KOPT-K1 (cell line): ENCODE measurements around the gene EIF4G1.

Experiments
- H3K27ac ChIP-seq: fragments of 200-600 bp; sonication (generic); 2 replicates; pipeline ENCODE4 v1.5.1; 2016; ENCODE audit warnings: antibody characterized with exemption, mild to moderate bottlenecking, low read depth, low read length; ENCODE audit not compliant: poor library complexity, severe bottlenecking
- H3K36me3 ChIP-seq: fragments of 200-600 bp; sonication (generic); 2 replicates; pipeline ENCODE4 v1.5.1; 2017; ENCODE audit warnings: antibody characterized with exemption, mild to moderate bottlenecking, low read length, moderate library complexity; ENCODE audit not compliant: insufficient read depth
- H3K9me3 ChIP-seq: fragments of 200-600 bp; sonication (generic); 2 replicates; pipeline ENCODE4 v1.5.1; 2017; ENCODE audit warnings: antibody characterized with exemption, low read length, mild to moderate bottlenecking; ENCODE audit not compliant: insufficient read depth, poor library complexity, severe bottlenecking

Gene EIF4G1

GRCh38 chr3:184295771-184296170 lies 18.6 kb upstream of the EIF4G1 start:
- Histone ChIP-seq H3K9me3 (no peaks in the 10 kb centered on the region), H3K36me3 (peaks cover 7% of the 10 kb centered on the region), H3K27ac (no peak overlapping the region)

- peaks cover 16% of the 10 kb centered on the region for H3K36me3 ChIP-seq
- no peak overlapping the region for H3K27ac ChIP-seq
- H3K9me3 ChIP-seq = no peaks in the 10 kb centered on the region
Measured at GRCh38 chr3:184296616-184297015, 17.8 kb upstream of the EIF4G1 start.

- H3K27ac ChIP-seq = peak within 1 kb of the TSS; percentile 67
- peaks cover 39% of the 10 kb centered on the region for H3K36me3 ChIP-seq
- no peaks in the 10 kb centered on the region for H3K9me3 ChIP-seq
Measured at GRCh38 chr3:184298759-184299487, 15.5 kb upstream of the EIF4G1 start, which contains the start of gene PSMD2. Gene PSMD2 (plus strand): TSS chr3:184299241. CDS start chr3:184299267, 26 bp downstream.

GRCh38 chr3:184299488-184300377 lies 14.7 kb upstream of the EIF4G1 start:
- peaks cover 47% of the 10 kb centered on the region for H3K36me3 ChIP-seq
- H3K9me3 ChIP-seq = no peaks in the 10 kb centered on the region
- peak overlapping the region; percentile 67 for H3K27ac ChIP-seq

GRCh38 chr3:184300378-184300720 lies 14.1 kb upstream of the EIF4G1 start:
- peak overlapping the region; percentile 67 for H3K27ac ChIP-seq
- peaks cover 53% of the 10 kb centered on the region for H3K36me3 ChIP-seq
- H3K9me3 ChIP-seq = no peaks in the 10 kb centered on the region

- Histone ChIP-seq H3K27ac (no peak overlapping the region), H3K36me3 (peaks cover 88% of the 10 kb centered on the region), H3K9me3 (no peaks in the 10 kb centered on the region)
Measured at GRCh38 chr3:184305577-184305976, 8.8 kb upstream of the EIF4G1 start.

- no peak overlapping the region for H3K27ac ChIP-seq
- H3K9me3 ChIP-seq = no peaks in the 10 kb centered on the region
- H3K36me3 ChIP-seq = peaks cover 79% of the 10 kb centered on the region
Measured at GRCh38 chr3:184306341-184306972, 7.9 kb upstream of the EIF4G1 start.

- H3K9me3 ChIP-seq = no peaks in the 10 kb centered on the region
- peaks cover 64% of the 10 kb centered on the region for H3K36me3 ChIP-seq
- H3K27ac ChIP-seq = no peak overlapping the region
Measured at GRCh38 chr3:184307915-184308314, 6.5 kb upstream of the EIF4G1 start.

- Histone ChIP-seq H3K36me3 (peaks cover 56% of the 10 kb centered on the region), H3K27ac (no peak overlapping the region), H3K9me3 (no peaks in the 10 kb centered on the region)
Measured at GRCh38 chr3:184308744-184309143, 5.7 kb upstream of the EIF4G1 start.

- Histone ChIP-seq H3K27ac (no peak overlapping the region), H3K36me3 (peaks cover 34% of the 10 kb centered on the region), H3K9me3 (no peaks in the 10 kb centered on the region)
Measured at GRCh38 chr3:184311633-184312032, 2.8 kb upstream of the EIF4G1 start.

- Histone ChIP-seq H3K36me3 (peaks cover 40% of the 10 kb centered on the region), H3K27ac (peak overlapping the region; percentile 87), H3K9me3 (no peaks in the 10 kb centered on the region)
Measured at GRCh38 chr3:184314700-184315542, 515 bp downstream of the EIF4G1 start.

- Histone ChIP-seq H3K9me3 (no peaks in the 10 kb centered on the region), H3K27ac (peak overlapping the region; percentile 87), H3K36me3 (peaks cover 45% of the 10 kb centered on the region)
Measured at GRCh38 chr3:184315543-184315867, 1.1 kb downstream of the EIF4G1 start.

- peaks cover 51% of the 10 kb centered on the region for H3K36me3 ChIP-seq
- H3K27ac ChIP-seq = peak overlapping the region; percentile 87
- H3K9me3 ChIP-seq = no peaks in the 10 kb centered on the region
Measured at GRCh38 chr3:184315871-184316661, 1.7 kb downstream of the EIF4G1 start.

- H3K27ac ChIP-seq = no peak overlapping the region
- peaks cover 58% of the 10 kb centered on the region for H3K36me3 ChIP-seq
Measured at GRCh38 chr3:184316792-184317191, 2.4 kb downstream of the EIF4G1 start.

More at GRCh38 chr3:184316792-184317191, 2.4 kb downstream of the EIF4G1 start:
- no peaks in the 10 kb centered on the region for H3K9me3 ChIP-seq
